ENCODE data around the gene DHFR2. TPM values are rescaled to one million over a fixed set of nuclear protein-coding genes. Genes with fewer than 3 reads are reported as not detected.

The DHFR2 gene
- total and polyA plus RNA-seq, 2 donors (not counting 1 experiment from before 2014, with no cell fraction given), result 0.91 to 8.1 TPM

DNA sequence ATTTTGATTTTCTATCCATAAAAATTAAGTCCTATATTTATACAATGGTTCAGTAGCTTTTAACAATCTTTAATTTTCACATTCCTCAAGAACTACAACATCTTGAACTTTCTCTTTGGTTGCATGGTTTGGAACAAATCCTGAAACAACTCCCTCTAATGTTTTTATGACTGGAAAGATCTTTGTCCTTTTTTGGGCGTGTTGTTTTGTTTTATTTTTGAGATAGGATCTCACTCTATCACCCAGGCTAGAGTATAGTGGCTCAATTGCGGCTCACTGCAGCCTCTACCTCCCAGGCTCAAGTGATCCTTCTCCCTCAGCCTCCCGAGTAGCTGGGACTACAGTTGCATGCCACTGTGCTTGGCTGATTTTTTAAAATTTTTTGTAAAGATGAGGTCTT is 38.3 kb downstream of the DHFR2 start:
- Histone ChIP-seq H3K9me3 (ENCODE audit: control extremely low read depth in 1 of 3, control insufficient read depth in 2 of 3, insufficient read depth in 1 of 3, low read length in 2 of 3) (no peaks in the 10 kb centered on the region), H3K36me3 (replicated peaks in 1 of 2; ENCODE audit: control extremely low read depth in 1 of 2, control insufficient read depth in 1 of 2, extremely low read depth in 1 of 2, insufficient read depth in 2 of 2, low read length in 1 of 2) (no peaks in the 10 kb centered on the region), H3K27ac (ENCODE audit: low read length in 2 of 2) (no peak overlapping the region), H2AFZ (ENCODE audit: insufficient read depth, low read depth, low read length, poor library complexity, severe bottlenecking) (no peak overlapping the region), H3K27me3 (replicated peaks in 1 of 4; ENCODE audit: control extremely low read depth in 1 of 4, control insufficient read depth in 3 of 4, insufficient read depth in 4 of 4, low read length in 3 of 4) (no peaks in the 10 kb centered on the region), H3K9ac (ENCODE audit: low read length) (no peak overlapping the region), H3K4me3 (ENCODE audit: control extremely low read depth in 1 of 5, extremely low read depth in 1 of 5, insufficient read depth in 1 of 5, low read depth in 2 of 5, low read length in 4 of 5) (no peak overlapping the region), H4K20me1 (ENCODE audit: control insufficient read depth, insufficient read depth, low read length, poor library complexity, severe bottlenecking) (no peaks in the 10 kb centered on the region), H3K4me2 (replicated peaks; ENCODE audit: low read depth, low read length, poor library complexity, severe bottlenecking) (no peak overlapping the region), H3K79me2 (ENCODE audit: control insufficient read depth, insufficient read depth, low read length) (no peaks in the 10 kb centered on the region), H3K4me1 (ENCODE audit: control insufficient read depth in 2 of 2, insufficient read depth in 2 of 2, low read length in 2 of 2) (no peaks in the 10 kb centered on the region)
- intact Hi-C loops (cut with micrococcal nuclease), result no loop called here
- H3K4me1 Mint-ChIP-seq, result no peaks in the 10 kb centered on the region
- CTCF ChIA-PET, result interaction anchor here (1.4 kb wide), 1 partner anchor 19 kb away, joined by 3 read pairs; no protein-coding TSS in a partner anchor
- TF ChIP-seq CTCF (IDR thresholded peaks at IDR 0.05) (no peak), EZH2 (IDR thresholded peaks at IDR 0.05; ENCODE audit: borderline replicate concordance, insufficient read depth, low read depth, low read length, poor library complexity, severe bottlenecking) (no peak)
- no peak overlapping the region for H3K27ac Mint-ChIP-seq
- no peak for ATAC-seq (ENCODE audit: low read depth)
- no peaks in the 10 kb centered on the region for H3K27me3 Mint-ChIP-seq
- H3K9me3 Mint-ChIP-seq (ENCODE audit: insufficient read depth), result no peaks in the 10 kb centered on the region
- no CpG with 5 or more reads among the region's 3 CpGs for WGBS (ENCODE audit: insufficient coverage)
- no peak for DNase-seq
- POLR2A ChIA-PET, result no interaction called here
- H3K4me3 Mint-ChIP-seq, result no peak overlapping the region

GRCh38 chr3:94020293-94020692 is 42.4 kb downstream of the DHFR2 start:
- no peaks in the 10 kb centered on the region for H3K79me2 ChIP-seq (ENCODE audit: control insufficient read depth, insufficient read depth, low read length)
- no peak overlapping the region for H3K27ac Mint-ChIP-seq
- TF ChIP-seq EZH2 (IDR thresholded peaks at IDR 0.05; ENCODE audit: borderline replicate concordance, insufficient read depth, low read depth, low read length, poor library complexity, severe bottlenecking) (no peak), CTCF (IDR thresholded peaks at IDR 0.05) (no peak)
- no peaks in the 10 kb centered on the region for H3K27me3 ChIP-seq (replicated peaks in 1 of 4; ENCODE audit: control extremely low read depth in 1 of 4, control insufficient read depth in 3 of 4, insufficient read depth in 4 of 4, low read length in 3 of 4)
- DNase-seq (no peak), ATAC-seq (ENCODE audit: low read depth) (no peak)
- no peak overlapping the region for H2AFZ ChIP-seq (ENCODE audit: insufficient read depth, low read depth, low read length, poor library complexity, severe bottlenecking)
- no peak overlapping the region for H3K4me2 ChIP-seq (replicated peaks; ENCODE audit: low read depth, low read length, poor library complexity, severe bottlenecking)
- no peaks in the 10 kb centered on the region for H3K9me3 ChIP-seq (ENCODE audit: control extremely low read depth in 1 of 3, control insufficient read depth in 2 of 3, insufficient read depth in 1 of 3, low read length in 2 of 3)
- no peaks in the 10 kb centered on the region for H3K36me3 ChIP-seq (replicated peaks in 1 of 2; ENCODE audit: control extremely low read depth in 1 of 2, control insufficient read depth in 1 of 2, extremely low read depth in 1 of 2, insufficient read depth in 2 of 2, low read length in 1 of 2)
- no peak overlapping the region for H3K4me3 ChIP-seq (ENCODE audit: control extremely low read depth in 1 of 5, extremely low read depth in 1 of 5, insufficient read depth in 1 of 5, low read depth in 2 of 5, low read length in 4 of 5)
- H4K20me1 ChIP-seq (ENCODE audit: control insufficient read depth, insufficient read depth, low read length, poor library complexity, severe bottlenecking), result no peaks in the 10 kb centered on the region
- POLR2A ChIA-PET, result no interaction called here
- no CpG with 5 or more reads among the region's 3 CpGs for WGBS (ENCODE audit: insufficient coverage)
- no peaks in the 10 kb centered on the region for H3K4me1 ChIP-seq (ENCODE audit: control insufficient read depth in 2 of 2, insufficient read depth in 2 of 2, low read length in 2 of 2)
- no peak overlapping the region for H3K27ac ChIP-seq (ENCODE audit: low read length in 2 of 2)
- CTCF ChIA-PET, result interaction anchor here (0.5 kb wide), 1 partner anchor 13 kb away, joined by 3 read pairs; no protein-coding TSS in a partner anchor
- intact Hi-C loops (cut with micrococcal nuclease), result no loop called here
- no peak overlapping the region for H3K4me3 Mint-ChIP-seq
- H3K9ac ChIP-seq (ENCODE audit: low read length), result no peak overlapping the region
- no peaks in the 10 kb centered on the region for H3K4me1 Mint-ChIP-seq
- no peaks in the 10 kb centered on the region for H3K9me3 Mint-ChIP-seq (ENCODE audit: insufficient read depth)
- H3K27me3 Mint-ChIP-seq, result no peaks in the 10 kb centered on the region
